H9 (cell line): Measurements from ENCODE around the gene OSBPL10. TPM values are rescaled to one million over a fixed set of nuclear protein-coding genes. Genes with fewer than 3 reads are reported as not detected.

ENCODE experiments used
- DNase-seq: peaks from one replicate; pipeline ENCODE4 v3.0.0-alpha.2; 2017
- H2AFZ ChIP-seq: one replicate; pipeline ENCODE4 v1.6.1; 2013; ENCODE audit warnings: mild to moderate bottlenecking, low read length, control low read depth, moderate library complexity
- H2AK5ac ChIP-seq: 2 replicates; pipeline ENCODE4 v1.6.1; 2013; ENCODE audit warnings: low read length, control low read depth, mixed read lengths; ENCODE audit not compliant: insufficient read length
- H2BK120ac ChIP-seq: one replicate; pipeline ENCODE4 v1.6.1; 2013; ENCODE audit warnings: low read depth, mild to moderate bottlenecking, low read length, control low read depth, inconsistent platforms; ENCODE audit not compliant: poor library complexity, severe bottlenecking
- H2BK12ac ChIP-seq: 2 replicates; pipeline ENCODE4 v1.6.1; 2013; ENCODE audit warnings: low read length, control low read depth, mixed read lengths, low read depth; ENCODE audit not compliant: insufficient read length
- H2BK15ac ChIP-seq: 2 replicates; pipeline ENCODE4 v1.6.1; 2013; ENCODE audit warnings: low read depth, low read length, control low read depth
- H2BK20ac ChIP-seq: one replicate; pipeline ENCODE4 v1.6.1; 2013; ENCODE audit warnings: low read depth, mild to moderate bottlenecking, low read length, control low read depth, inconsistent platforms; ENCODE audit not compliant: poor library complexity, severe bottlenecking
- H2BK5ac ChIP-seq: 2 replicates; pipeline ENCODE4 v1.6.1; 2013; ENCODE audit warnings: low read length, control low read depth, mixed read lengths; ENCODE audit not compliant: insufficient read length
- H3K14ac ChIP-seq: 2 replicates; pipeline ENCODE4 v1.6.1; 2013; ENCODE audit warnings: low read length, control low read depth; ENCODE audit not compliant: insufficient read depth
- H3K18ac ChIP-seq: 2 replicates; pipeline ENCODE4 v1.6.1; 2013; ENCODE audit warnings: low read depth, mild to moderate bottlenecking, mixed read lengths, low read length, control low read depth; ENCODE audit not compliant: insufficient read length
- H3K23ac ChIP-seq: 2 replicates; pipeline ENCODE4 v1.6.1; 2013; ENCODE audit warnings: low read length, control low read depth, mixed read lengths, low read depth; ENCODE audit not compliant: insufficient read length
- H3K23me2 ChIP-seq: 2 replicates; pipeline ENCODE4 v1.6.1; 2013; ENCODE audit warnings: low read depth, mild to moderate bottlenecking, mixed read lengths, low read length, control low read depth; ENCODE audit not compliant: insufficient read length, poor library complexity, severe bottlenecking
- H3K27ac ChIP-seq: 2 replicates; pipeline ENCODE4 v1.5.1; 2013; ENCODE audit warnings: low read length, control low read depth, mixed read lengths, low read depth; ENCODE audit not compliant: insufficient read length
- H3K27me3 ChIP-seq: 2 replicates; pipeline ENCODE4 v1.6.1; 2013; ENCODE audit warnings: low read length, control low read depth, inconsistent platforms; ENCODE audit not compliant: insufficient read depth
- H3K4ac ChIP-seq: 2 replicates; pipeline ENCODE4 v1.6.1; 2013; ENCODE audit warnings: low read depth, mild to moderate bottlenecking, control low read depth, inconsistent platforms, low read length, moderate library complexity
- H3K4me1 ChIP-seq: 2 replicates; pipeline ENCODE4 v1.6.1; 2013; ENCODE audit warnings: low read length, control low read depth, inconsistent platforms; ENCODE audit not compliant: insufficient read depth
- H3K4me2 ChIP-seq: 2 replicates; pipeline ENCODE4 v1.6.1; 2013; ENCODE audit warnings: low read length, control low read depth, mixed read lengths; ENCODE audit not compliant: insufficient read length, insufficient read depth
- H3K56ac ChIP-seq: 2 replicates; pipeline ENCODE4 v1.6.1; 2013; ENCODE audit warnings: low read depth, mild to moderate bottlenecking, mixed read lengths, low read length, control low read depth; ENCODE audit not compliant: insufficient read length
- H3K79me1 ChIP-seq: 2 replicates; pipeline ENCODE4 v1.6.1; 2013; ENCODE audit warnings: low read depth, mild to moderate bottlenecking, moderate library complexity, low read length, control low read depth, inconsistent platforms; ENCODE audit not compliant: insufficient read depth, poor library complexity, severe bottlenecking
- H3K79me2 ChIP-seq: 2 replicates; pipeline ENCODE4 v1.6.1; 2013; ENCODE audit warnings: low read length, control low read depth, inconsistent platforms; ENCODE audit not compliant: insufficient read depth
- H3K9ac ChIP-seq: 2 replicates; pipeline ENCODE4 v1.6.1; 2013; ENCODE audit warnings: low read length, control low read depth, mixed read lengths; ENCODE audit not compliant: insufficient read length; ENCODE audit errors: extremely low read depth
- H3K9me3 ChIP-seq: one replicate; pipeline ENCODE4 v1.6.1; 2013; ENCODE audit warnings: low read depth, low read length, inconsistent platforms; ENCODE audit not compliant: control insufficient read depth
- H3T11ph ChIP-seq: one replicate; pipeline ENCODE4 v1.6.1; 2013; ENCODE audit warnings: mild to moderate bottlenecking, low read length, control low read depth, inconsistent platforms
- H4K20me1 ChIP-seq: one replicate; pipeline ENCODE4 v1.6.1; 2013; ENCODE audit not compliant: control insufficient read depth, insufficient read length, insufficient read depth
- H4K5ac ChIP-seq: 2 replicates; pipeline ENCODE4 v1.6.1; 2013; ENCODE audit warnings: low read depth, mild to moderate bottlenecking, mixed read lengths, low read length, control low read depth; ENCODE audit not compliant: insufficient read length
- H4K8ac ChIP-seq: replicated peaks from 2 replicates; pipeline ENCODE4 v1.6.1; 2013; ENCODE audit warnings: low read length, control low read depth, mixed read lengths, low read depth; ENCODE audit not compliant: insufficient read length
- H4K91ac ChIP-seq: 2 replicates; pipeline ENCODE4 v1.6.1; 2013; ENCODE audit warnings: low read depth, mild to moderate bottlenecking, moderate library complexity, mixed read lengths, low read length, control low read depth; ENCODE audit not compliant: insufficient read length
- H3K27ac Mint-ChIP-seq, 3 experiments: 2 replicates in 2 of 3; 3 replicates in 1 of 3; pipeline ENCODE4 v1.8.0; 2020 to 2021; ENCODE audit warnings: mixed read lengths in 3 of 3, mild to moderate bottlenecking in 1 of 3, moderate library complexity in 1 of 3
- H3K27me3 Mint-ChIP-seq: 2 replicates; pipeline ENCODE4 v1.8.0; 2021; ENCODE audit warnings: low read depth, mild to moderate bottlenecking, moderate library complexity, mixed read lengths
- H3K36me3 Mint-ChIP-seq, 3 experiments: 2 replicates in 2 of 3; 3 replicates in 1 of 3; pipeline ENCODE4 v1.8.0; 2020 to 2021; ENCODE audit warnings: low read depth in 3 of 3, mixed read lengths in 3 of 3; ENCODE audit not compliant: insufficient read depth in 1 of 3
- H3K4me1 Mint-ChIP-seq, 2 experiments: 2 replicates each; pipeline ENCODE4 v1.8.0; 2020; ENCODE audit warnings: mixed read lengths in 2 of 2
- H3K4me3 Mint-ChIP-seq, 2 experiments: 2 replicates in 1 of 2; 3 replicates in 1 of 2; pipeline ENCODE4 v1.8.0; 2020 to 2021; ENCODE audit warnings: mild to moderate bottlenecking in 2 of 2, mixed read lengths in 2 of 2, moderate library complexity in 1 of 2
- H3K9me3 Mint-ChIP-seq, 2 experiments: 2 replicates in 1 of 2; 3 replicates in 1 of 2; pipeline ENCODE4 v1.8.0; 2020; ENCODE audit warnings: mild to moderate bottlenecking in 2 of 2, mixed read lengths in 2 of 2, moderate library complexity in 1 of 2
- CTCF ChIP-seq: fragments of 200-600 bp; sonication (generic); conservative IDR thresholded peaks from 3 replicates; pipeline ENCODE4 v1.8.0; 2021; ENCODE audit warnings: antibody characterized with exemption, mild to moderate bottlenecking
- WGBS: extraction: QIAGEN DNeasy Blood & Tissue Kit; methylation state at CpG from one replicate; pipeline ENCODE4 v1.1.7; 2013; ENCODE audit warnings: missing lambda C conversion rate, low lambda C conversion rate, mixed read lengths; ENCODE audit not compliant: insufficient read length; ENCODE audit errors: extremely low coverage; 5-methylcytosine and 5-hydroxymethylcytosine counted together
- total RNA-seq: library from RNA; stranded (reverse); gene quantifications from 2 replicates; pipeline ENCODE4 v1.2.1, GENCODE V29; 2021

The OSBPL10 gene
- total RNA-seq, 1 experiment from 2014 or later, result 42.7 TPM

GRCh38 chr3:31673950-31674349, 307.1 kb downstream of the OSBPL10 start:
- Mint-ChIP-seq H3K36me3 (peaks cover 3 to 18% (median 16%) of the 10 kb centered on the region in 3 experiments; a peak in 5 of 7 replicates), H3K4me1 (peaks cover 10 to 11% of the 10 kb centered on the region in 2 experiments), H3K27me3 (no peaks in the 10 kb centered on the region), H3K27ac (no peak overlapping the region), H3K9me3 (no peaks in the 10 kb centered on the region), H3K4me3 (no peak overlapping the region)
- no peak overlapping the region for H3K14ac ChIP-seq
- H2BK5ac ChIP-seq, result no peak overlapping the region
- H3K79me2 ChIP-seq, result no peaks in the 10 kb centered on the region
- H3K79me1 ChIP-seq, result no peaks in the 10 kb centered on the region
- H2BK120ac ChIP-seq, result no peak overlapping the region
- no peak overlapping the region for H3K27ac ChIP-seq
- H4K5ac ChIP-seq, result no peak overlapping the region
- no peak overlapping the region for H3K18ac ChIP-seq
- no peak overlapping the region for H4K91ac ChIP-seq
- no peak overlapping the region for H2BK20ac ChIP-seq
- H3K4me1 ChIP-seq, result no peaks in the 10 kb centered on the region
- no peak for TF ChIP-seq CTCF
- no peaks in the 10 kb centered on the region for H3K9me3 ChIP-seq
- H3K4ac ChIP-seq, result no peak overlapping the region
- no peak overlapping the region for H3K56ac ChIP-seq
- H3K23ac ChIP-seq, result no peak overlapping the region
- H2AFZ ChIP-seq, result no peak overlapping the region
- no CpG with 5 or more reads among the region's 1 CpG for WGBS
- no peak overlapping the region for H3K9ac ChIP-seq
- H3K4me2 ChIP-seq, result no peak overlapping the region
- H4K20me1 ChIP-seq, result no peaks in the 10 kb centered on the region
- no peak overlapping the region for H2AK5ac ChIP-seq
- H2BK15ac ChIP-seq, result no peak overlapping the region
- no peaks in the 10 kb centered on the region for H3K23me2 ChIP-seq
- H2BK12ac ChIP-seq, result no peak overlapping the region
- no peak overlapping the region for H3T11ph ChIP-seq
- no peaks in the 10 kb centered on the region for H3K27me3 ChIP-seq
- no peak for DNase-seq
- no peak overlapping the region for H4K8ac ChIP-seq
